Calu3 (cell line): ENCODE measurements around the gene RAB3IL1. TPM values are rescaled to one million over a fixed set of nuclear protein-coding genes. Genes with fewer than 3 reads are reported as not detected.

ENCODE experiments used
- BruUV-seq: library from RNA; stranded (reverse); fragments of 400-500 nt; replicated peaks from 2 replicates; lab custom pipeline; 2021; lab: Mats Ljungman, UMichigan
- CTCF ChIA-PET: fragments of 300-600 bp; sonication (Branson Sonifier 250); formaldehyde crosslinking; loops from one replicate; lab custom pipeline; 2022; ENCODE audit warnings: antibody characterized with exemption; lab: Charles Lee
- DNase-seq: peaks from one replicate; pipeline ENCODE4 v3.0.0; 2022
- H3K27ac Mint-ChIP-seq: one replicate; pipeline ENCODE4 v1.8.0; 2022; ENCODE audit warnings: mixed read lengths; ENCODE audit not compliant: unreplicated experiment
- H3K27me3 Mint-ChIP-seq: one replicate; pipeline ENCODE4 v1.8.0; 2022; ENCODE audit warnings: mixed read lengths; ENCODE audit not compliant: unreplicated experiment
- H3K36me3 Mint-ChIP-seq: one replicate; pipeline ENCODE4 v1.8.0; 2022; ENCODE audit warnings: mild to moderate bottlenecking, moderate library complexity, mixed read lengths; ENCODE audit not compliant: insufficient read depth, unreplicated experiment
- H3K4me1 Mint-ChIP-seq: one replicate; pipeline ENCODE4 v1.8.0; 2022; ENCODE audit warnings: mild to moderate bottlenecking, low read depth, mixed read lengths; ENCODE audit not compliant: unreplicated experiment
- H3K4me3 Mint-ChIP-seq: one replicate; pipeline ENCODE4 v1.8.0; 2022; ENCODE audit warnings: mild to moderate bottlenecking, low read depth, moderate library complexity, mixed read lengths; ENCODE audit not compliant: unreplicated experiment
- H3K9me3 Mint-ChIP-seq: one replicate; pipeline ENCODE4 v1.8.0; 2022; ENCODE audit warnings: low read depth, mixed read lengths; ENCODE audit not compliant: unreplicated experiment
- CTCF ChIP-seq: fragments of 200-600 bp; IDR thresholded peaks from one replicate; pipeline ENCODE4 v1.8.0; 2022; ENCODE audit warnings: antibody characterized with exemption; ENCODE audit not compliant: unreplicated experiment
- intact Hi-C: fragments of 100-400 bp; cut with micrococcal nuclease; formaldehyde crosslinking; loops from one replicate; pipeline ENCODE4 v1.10.0; 2022; ENCODE audit not compliant: unreplicated experiment
- total RNA-seq: library from RNA; stranded (reverse); gene quantifications from 2 replicates; pipeline ENCODE4 v1.2.3, GENCODE V29; 2022

Gene RAB3IL1
- total RNA-seq, 1 experiment from 2014 or later: 0.76 TPM

GRCh38 chr11:61896665-61897386 is 20.5 kb downstream of the RAB3IL1 start:
- CTCF ChIA-PET: interaction anchor here (0.8 to 8.3 kb wide), 6 partner anchors 26 to 885 kb away, joined by 6 to 96 read pairs (median 30); no protein-coding TSS in a partner anchor

GRCh38 chr11:61895718-61896059 is 21.7 kb downstream of the RAB3IL1 start:
- CTCF ChIA-PET: interaction anchor here (0.6 to 8.3 kb wide), 5 partner anchors 31 to 186 kb away, joined by 3 to 96 read pairs (median 3); no protein-coding TSS in a partner anchor
- Mint-ChIP-seq H3K9me3 (no peaks in the 10 kb centered on the region), H3K36me3 (peaks cover 4% of the 10 kb centered on the region), H3K27me3 (peaks cover 29% of the 10 kb centered on the region), H3K27ac (no peak overlapping the region), H3K4me3 (no peak overlapping the region), H3K4me1 (no peaks in the 10 kb centered on the region)
- no TSS peak for BruUV-seq
- DNase-seq: no peak
- no peak for TF ChIP-seq CTCF
- intact Hi-C loops: loop anchor here (1.0 to 10.0 kb wide), 2 partner anchors 101 to 159 kb away; partner anchors contain the start of genes FEN1 and TMEM258

More at GRCh38 chr11:61896665-61897386, 20.5 kb downstream of the RAB3IL1 start:
- intact Hi-C loops: loop anchor here (10.0 kb wide), 1 partner anchor 102 kb away; the partner anchor contains the start of genes FEN1 and TMEM258
- Mint-ChIP-seq H3K9me3 (no peaks in the 10 kb centered on the region), H3K36me3 (no peaks in the 10 kb centered on the region), H3K4me1 (no peaks in the 10 kb centered on the region), H3K27ac (peak overlapping the region; percentile 52), H3K4me3 (no peak overlapping the region), H3K27me3 (peaks cover 29% of the 10 kb centered on the region)
- no TSS peak for BruUV-seq
- TF ChIP-seq CTCF: no peak
- DNase-seq: no peak

GRCh38 chr11:61895046-61895717 is 22.2 kb downstream of the RAB3IL1 start:
- Mint-ChIP-seq H3K27me3 (peaks cover 29% of the 10 kb centered on the region), H3K27ac (no peak overlapping the region), H3K4me1 (no peaks in the 10 kb centered on the region), H3K9me3 (no peaks in the 10 kb centered on the region), H3K36me3 (peaks cover 9% of the 10 kb centered on the region), H3K4me3 (no peak overlapping the region)
- TF ChIP-seq CTCF: no peak
- intact Hi-C loops: loop anchor here (1.0 to 10.0 kb wide), 2 partner anchors 100 to 159 kb away; partner anchors contain the start of genes FEN1 and TMEM258
- CTCF ChIA-PET: interaction anchor here (0.6 to 8.3 kb wide), 4 partner anchors 53 to 187 kb away, joined by 3 to 96 read pairs (median 38); no protein-coding TSS in a partner anchor
- BruUV-seq: no TSS peak
- DNase-seq: no peak

- Mint-ChIP-seq H3K36me3 (peaks cover 13% of the 10 kb centered on the region), H3K4me3 (no peak overlapping the region), H3K9me3 (no peaks in the 10 kb centered on the region), H3K27me3 (peaks cover 29% of the 10 kb centered on the region), H3K27ac (no peak overlapping the region), H3K4me1 (no peaks in the 10 kb centered on the region)
- CTCF ChIA-PET: no interaction called here
- no peak for TF ChIP-seq CTCF
- BruUV-seq: no TSS peak
- intact Hi-C loops: loop anchor here (10.0 kb wide), 1 partner anchor 99 kb away; the partner anchor contains the start of genes FEN1 and TMEM258
- DNase-seq: no peak
These were observed 23.4 kb downstream of the RAB3IL1 start for GRCh38 chr11:61893981-61894380.
